Measurements from ENCODE around the gene FNDC10.
"Not testable (repeated sequence)": the region's sequence is repeated elsewhere in the genome, so short reads cannot be mapped to it uniquely, and the experiment has no call there.

Gene FNDC10

DNA sequence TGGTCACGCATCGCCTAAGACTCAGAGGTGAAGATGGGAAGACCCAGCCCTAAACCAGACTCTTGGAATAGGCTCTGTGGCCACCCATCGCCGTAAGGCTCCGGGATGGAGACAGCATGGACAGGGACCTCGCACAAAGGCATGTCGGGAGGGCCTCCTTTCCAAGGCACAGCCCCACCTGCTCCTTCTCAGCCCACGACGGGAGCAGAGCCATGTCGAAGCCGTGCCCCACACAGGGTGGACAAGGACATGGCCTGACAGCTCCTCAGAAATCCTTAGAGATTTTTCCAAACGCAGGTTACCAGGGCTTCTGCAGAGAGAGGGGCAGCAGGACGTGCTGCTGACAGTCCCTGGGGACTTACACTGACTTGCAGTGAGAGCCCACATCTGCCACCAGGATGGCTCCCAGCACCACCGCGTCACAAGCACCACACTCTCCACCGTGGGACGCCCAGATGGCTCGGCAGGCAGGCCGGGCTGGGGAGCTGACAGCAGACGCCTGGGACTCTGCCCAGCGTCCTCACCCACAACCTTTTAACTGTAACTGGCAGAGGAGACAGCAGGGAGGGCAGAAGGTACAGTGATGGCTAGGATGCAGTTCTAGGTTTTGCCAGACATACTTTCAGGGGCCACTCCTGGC is 37.3 kb downstream of the FNDC10 start:
- no peak for DNase-seq

DNA sequence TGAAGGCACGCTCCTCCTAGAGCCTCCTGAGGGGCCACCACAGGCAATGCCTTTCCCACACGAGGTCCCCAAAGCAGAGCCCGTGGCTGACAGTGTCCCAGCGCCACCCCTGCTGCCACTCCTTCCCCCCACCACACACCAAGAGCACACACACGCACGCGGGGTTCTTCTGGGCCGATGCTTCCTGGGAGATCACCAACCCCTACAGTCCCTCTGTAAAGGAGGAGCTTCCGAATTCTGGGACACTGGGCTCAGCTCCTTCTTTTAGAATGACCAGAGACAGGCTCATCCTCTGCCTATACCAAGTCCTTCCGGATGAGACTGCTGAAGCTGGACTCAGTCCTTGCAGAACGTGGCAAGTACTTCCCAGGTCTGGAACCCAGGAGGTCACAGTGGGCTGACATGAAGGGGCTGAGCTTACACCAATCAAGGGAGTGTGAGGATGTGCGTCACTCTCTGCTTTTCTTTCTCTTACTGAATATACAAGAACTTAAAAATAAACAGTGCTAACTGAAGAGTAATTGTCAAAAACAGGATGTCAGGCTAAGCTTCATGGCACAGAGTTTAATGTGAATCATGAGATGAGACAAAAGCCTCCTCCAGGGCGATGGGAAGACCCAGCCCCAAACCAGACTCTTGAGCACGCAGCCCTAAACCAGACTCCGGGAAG is 38.0 kb downstream of the FNDC10 start:
- DNase-seq, result no peak

DNA sequence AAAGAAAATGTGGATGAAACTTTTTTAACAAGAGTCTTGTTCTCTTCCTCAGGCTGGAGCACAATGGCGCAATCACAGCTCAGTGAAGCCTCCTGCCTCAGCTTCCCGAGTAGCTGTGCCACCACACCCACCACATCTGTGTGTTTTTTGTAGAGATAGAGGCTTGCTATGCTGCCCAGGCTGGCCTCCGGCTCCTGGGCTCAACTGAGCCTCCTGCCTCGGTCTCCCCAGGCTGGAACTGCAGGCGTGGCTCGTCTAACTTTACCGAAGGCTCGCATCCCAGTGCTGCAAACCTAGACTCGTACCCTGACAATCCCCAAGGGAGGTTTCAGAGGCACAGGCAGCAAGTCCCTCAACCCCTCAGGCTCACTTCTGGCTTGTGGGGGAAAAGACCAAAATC is 39.8 kb downstream of the FNDC10 start:
- no peak for DNase-seq

DNA sequence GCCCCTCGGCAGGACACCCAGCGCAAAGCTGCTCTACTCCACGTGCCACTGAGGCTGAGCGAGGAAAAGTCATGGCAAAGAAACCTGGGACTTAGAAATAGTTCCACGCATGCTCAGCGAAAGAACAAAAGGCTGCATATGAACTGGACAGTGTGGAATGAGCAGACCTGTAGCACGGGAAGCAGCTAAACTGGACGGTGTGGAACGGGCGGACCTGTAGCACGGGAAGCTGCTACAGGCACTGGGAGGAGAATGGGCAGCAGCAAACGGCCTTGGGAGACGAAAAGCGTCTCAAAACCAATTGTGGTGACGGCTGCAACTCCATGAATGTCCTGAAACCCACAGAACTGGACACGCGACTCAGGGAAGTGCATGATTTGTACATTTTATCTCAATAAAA is 40.9 kb downstream of the FNDC10 start:
- DNase-seq, result no peak

DNA sequence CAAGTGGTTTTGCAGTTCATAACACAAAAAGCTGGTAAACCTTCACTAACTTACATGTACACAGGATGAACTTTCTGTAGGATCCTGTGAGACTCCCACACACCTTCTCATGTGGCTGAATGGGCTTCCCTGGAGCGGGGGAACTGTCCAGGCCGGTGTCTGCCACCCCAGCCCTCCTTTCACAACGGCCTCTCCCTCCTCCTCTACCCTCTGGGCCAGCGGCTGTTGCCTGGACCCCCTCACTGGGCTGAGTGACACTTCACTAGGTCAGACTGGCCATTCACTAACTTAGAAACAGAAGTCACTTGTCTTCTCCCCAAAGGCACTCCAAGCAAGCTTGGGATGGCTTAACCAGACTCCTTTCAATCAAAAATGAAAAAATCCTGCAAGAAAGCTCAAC is 41.3 kb downstream of the FNDC10 start:
- DNase-seq, result no peak

DNA sequence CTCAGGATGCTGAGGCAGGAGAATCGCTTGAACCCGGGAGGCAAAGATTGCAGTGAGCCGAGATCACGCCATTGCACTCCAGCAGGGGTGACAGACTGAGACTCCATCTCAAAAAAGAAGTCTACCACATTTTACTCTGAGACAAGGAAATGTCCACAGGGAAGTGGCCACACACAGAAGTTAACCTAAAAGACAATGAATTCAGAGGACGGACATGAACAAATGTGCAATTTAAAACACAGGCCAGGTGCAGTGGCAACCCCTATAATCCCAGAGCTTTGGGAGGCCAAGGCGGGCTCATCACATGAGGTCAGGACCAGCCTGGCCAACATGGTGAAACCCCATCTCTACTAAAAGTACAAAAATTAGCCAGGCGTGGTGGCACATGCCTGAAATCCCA is 42.2 kb downstream of the FNDC10 start:
- DNase-seq, result not testable (repeated sequence)

DNA sequence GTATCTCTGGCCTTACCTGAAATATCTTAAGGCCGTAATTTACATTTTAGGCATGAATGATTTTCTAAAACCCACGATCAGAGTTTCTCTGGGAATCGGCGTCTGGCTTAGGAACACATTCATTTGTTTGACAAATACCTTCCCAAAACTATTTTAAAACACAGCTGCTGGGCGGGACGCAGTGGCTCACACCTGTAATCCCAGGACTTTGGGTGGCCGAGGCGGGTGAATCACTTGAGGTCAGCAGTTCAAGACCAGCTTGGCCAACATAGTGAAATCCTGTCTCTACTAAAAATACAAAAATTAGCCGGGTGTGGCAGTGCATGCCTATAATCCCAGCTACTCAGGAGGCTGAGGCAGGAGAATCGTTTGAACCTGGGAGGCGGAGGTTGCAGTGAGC is 43.0 kb downstream of the FNDC10 start:
- not testable (repeated sequence) for DNase-seq

DNA sequence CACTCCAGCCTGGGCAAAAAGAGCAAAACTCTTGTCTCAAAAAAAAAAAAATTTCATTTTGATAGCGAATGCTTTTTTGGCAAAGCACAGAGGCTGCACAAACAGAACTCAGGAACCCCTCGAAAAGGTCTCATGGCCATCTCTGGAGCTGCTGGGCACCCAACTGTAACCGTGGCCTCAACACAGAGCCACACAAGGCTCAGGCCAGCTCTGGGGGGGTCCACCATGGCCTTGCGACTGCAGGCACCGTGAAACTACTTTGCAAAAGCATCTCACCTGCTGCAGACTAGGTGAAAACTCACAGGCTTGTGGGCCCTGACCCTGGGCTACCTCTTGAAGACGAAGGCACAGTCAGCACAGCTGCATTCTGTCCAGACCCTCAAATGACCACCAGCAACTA is 43.4 kb downstream of the FNDC10 start:
- no peak for DNase-seq

DNA sequence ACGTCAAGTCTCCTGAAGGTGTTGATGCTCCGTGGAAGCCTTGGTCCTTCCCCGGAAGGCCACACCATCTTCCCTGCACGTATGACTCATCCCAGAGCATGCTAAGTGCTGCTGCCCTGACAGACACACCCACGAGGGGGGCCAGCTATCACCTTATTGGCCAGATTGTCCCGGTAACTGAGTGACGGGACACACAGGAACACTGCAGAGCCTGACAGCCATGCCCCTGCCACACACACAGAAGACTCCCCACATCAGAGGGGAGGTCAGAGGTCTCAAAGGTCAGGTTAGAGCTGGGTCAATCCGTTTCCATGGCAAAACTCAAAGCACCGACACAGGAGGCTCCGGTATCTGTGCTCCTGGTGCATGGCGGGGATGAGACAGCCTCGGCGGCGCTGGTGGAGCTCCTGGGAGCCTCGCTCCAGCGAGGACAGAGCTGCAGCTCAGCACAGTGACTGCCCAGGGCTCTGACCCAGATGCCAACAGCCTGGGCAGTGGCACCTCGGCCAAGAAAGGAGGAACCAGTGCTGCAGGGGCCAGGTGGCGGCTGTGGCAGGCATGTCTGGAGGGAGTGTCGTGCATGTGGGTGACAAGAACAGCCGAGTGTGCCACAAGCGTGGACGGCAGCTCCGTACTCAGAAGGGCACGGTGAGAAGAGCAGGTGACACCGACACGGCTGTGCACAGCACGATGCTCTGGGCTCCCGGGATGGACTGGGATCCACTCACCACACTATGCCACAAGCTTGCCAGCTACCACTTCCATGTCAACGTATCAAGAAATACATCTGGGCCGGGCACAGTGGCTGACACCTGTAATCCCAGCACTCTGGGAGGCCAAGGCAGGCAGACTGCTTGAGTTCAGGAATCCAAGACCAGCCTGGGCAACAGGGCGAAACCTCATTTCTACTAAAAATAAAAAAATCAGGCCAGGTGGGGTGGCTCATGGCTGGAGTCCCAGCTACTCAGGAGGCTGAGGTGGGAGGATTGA is 44.7 kb downstream of the FNDC10 start:
- no peak for DNase-seq

DNA sequence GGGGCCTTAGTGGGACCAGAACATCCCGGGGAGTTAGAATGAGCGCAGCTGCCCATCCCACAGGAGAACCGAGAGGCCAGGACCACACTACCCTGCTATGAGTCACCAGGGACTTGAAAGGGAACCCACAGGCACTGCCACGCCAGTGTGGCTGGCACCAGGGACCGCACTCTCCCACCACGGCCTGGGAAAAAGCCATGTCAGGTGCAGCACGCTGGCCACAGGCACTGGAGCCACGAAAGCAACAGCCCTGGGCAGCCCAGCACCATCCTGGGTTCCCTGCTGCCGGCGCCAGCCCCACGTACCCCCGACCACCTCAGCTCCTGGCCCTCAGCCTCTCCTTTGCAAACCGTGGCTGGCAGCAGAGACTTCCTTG is 45.4 kb downstream of the FNDC10 start:
- no peak for DNase-seq

DNA sequence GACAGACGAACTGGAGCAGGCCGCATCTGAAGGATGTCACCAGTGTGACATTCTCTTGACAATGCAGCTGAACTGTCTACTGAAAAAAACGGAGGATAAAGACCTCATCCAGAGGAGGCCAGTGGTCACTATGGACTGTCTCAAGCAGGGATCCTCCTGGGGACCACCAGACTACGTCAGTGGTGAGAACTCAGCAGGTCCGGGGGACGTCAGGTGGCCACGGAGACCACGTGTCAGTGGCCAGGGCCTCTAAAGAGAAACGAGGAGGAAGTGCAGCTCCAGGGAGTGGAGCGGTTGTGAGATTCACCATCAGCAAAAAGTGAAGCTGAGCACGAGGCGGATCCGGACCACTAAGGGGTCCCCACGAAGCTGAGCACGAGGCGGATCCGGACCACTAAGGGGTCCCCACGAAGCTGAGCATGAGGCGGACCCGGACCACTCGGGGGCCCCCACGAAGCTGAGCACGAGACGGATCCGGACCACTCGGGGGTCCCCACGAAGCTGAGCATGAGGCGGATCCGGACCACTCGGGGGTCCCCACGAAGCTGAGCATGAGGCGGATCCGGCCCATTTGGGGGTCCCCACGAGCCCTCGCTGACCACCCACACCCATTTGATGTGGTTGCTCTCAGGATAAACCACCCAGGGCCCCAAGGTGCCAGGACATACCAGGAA is 46.0 kb downstream of the FNDC10 start:
- DNase-seq, result no peak

DNA sequence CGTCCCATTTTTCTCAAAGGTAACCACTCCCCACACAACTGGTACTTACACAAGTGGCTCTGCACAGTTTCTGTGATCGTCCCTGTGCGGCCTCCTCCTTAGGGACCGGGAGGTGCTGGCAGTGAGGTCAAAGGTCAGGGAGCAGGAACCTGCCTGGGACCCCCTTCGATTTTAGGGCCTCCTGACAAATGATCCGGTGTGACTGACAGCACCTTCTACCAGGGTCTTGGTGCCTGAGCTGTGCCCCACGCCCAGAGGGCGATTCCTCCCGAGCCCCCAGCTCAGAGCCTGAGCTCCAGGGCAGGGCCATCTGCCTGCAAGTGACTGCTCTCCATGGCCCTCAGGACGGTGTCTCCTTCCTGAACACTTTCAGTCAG is 47.7 kb downstream of the FNDC10 start:
- DNase-seq, result no peak

DNA sequence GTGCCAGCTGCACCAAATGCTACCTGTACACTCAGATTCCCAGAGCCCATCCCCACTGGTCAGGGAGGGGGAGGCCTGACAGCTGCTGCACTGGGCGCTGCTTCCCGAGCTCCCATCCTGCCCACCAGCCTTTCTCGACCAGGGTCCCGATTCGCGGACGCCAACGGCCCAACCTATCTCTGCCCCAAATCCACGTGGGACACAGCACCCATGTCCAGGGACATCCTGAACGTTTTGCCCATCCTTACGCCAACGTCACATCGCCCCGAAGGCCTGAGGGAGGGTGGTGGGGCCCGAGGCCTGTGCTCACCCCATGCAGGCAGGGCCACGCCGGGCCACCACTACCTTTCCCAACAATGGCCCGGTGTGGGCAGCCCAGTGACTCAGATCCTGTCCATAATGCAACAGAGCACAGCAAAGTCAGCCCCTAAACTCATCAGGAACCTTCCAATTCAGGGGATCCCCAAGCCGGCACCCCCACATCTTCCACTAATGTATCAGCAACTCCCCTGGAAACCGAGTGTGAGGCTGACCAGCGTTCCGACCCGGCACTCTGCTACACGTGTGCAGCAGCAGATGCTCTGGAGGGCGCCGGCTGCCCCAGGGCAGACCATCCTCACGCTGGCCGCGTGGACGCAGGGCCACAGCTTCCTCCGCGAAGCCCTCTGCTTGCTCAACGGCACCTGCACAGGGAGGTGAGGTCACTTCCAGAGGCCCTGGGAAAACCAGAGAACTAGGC is 48.2 kb downstream of the FNDC10 start:
- no peak for DNase-seq

DNA sequence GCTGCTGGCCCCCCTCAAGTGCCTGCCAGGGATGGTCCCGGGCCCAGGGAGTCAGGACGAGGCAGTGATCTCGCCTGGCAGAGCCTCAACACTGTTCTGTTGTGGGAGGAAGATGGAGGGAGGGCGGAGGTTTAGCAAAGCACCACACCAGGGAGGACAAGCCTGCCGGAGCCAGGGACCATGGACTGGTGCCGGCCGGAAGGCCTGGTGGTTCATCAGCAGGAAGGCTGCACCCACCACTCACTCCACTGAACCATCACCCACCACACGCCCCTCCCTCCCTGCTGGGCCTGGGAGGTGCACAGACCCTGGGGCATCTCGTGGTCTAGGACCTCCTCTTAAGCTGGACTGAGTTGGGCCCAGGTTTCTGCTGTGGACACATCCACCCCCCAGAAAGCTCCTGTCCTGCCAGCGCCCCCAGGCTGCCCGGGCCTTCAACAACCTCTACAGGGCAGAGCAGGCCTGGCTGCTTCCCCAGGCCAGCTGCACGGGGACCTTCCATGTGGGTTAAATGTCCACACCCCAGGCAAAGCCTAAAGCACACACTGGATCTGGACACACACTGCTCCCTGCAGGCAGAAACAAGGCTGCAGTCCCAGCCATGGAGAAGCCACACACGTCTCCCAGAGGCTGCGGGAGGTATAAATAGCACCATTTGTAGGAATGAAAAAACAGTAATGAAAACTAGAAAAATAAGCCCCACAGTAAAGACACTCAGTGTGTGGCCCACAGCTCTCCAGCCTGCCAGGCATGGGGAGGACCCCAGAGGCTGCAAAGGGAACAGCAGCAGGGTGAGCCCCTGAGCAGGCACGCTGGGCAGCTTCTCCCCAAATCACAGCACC is 49.1 kb downstream of the FNDC10 start:
- DNase-seq, result no peak

DNA sequence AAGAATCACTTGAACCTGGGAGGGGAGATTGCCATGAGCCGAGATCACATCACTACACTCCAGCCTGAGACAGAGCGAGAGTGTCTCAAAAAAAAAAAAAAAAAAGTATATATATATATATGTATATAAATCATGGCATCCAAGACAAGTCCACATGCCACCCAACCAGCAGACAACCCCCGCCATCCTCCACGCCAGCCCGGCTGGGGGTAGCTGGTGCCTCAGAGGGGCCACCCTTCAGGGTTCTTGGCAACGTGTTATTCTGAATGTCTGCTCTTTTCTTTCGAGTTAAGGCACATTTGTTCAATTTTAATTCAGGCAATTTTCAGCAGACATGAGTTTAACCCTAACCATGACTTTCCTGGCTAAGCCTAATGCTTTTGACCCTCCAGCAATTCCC is 49.8 kb downstream of the FNDC10 start:
- DNase-seq, result no peak

DNA sequence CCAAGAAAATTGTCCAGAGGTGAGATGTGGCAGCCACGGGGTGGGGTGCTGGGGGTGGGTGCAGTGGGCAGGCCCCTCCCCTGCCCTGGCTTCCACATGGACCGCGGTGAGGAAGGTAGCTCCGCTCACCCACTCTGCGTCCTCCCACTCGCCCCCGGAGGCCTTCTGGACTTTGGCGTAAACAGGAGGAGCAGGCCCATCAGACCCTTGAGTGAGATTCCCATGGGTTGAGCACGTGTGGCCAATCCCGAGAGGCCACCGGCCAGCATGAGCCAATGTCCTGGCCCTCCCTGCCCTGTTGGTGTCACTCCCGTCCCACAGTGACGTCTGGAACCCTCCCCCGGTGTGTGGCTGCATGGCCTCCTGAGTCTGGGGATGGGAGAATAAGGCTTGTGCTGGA is 51.3 kb downstream of the FNDC10 start:
- DNase-seq, result no peak

All from NCI-H1105 (cell line).